Activated CD4-positive, alpha-beta T cell treated with anti-CD3 and anti-CD28 coated beads for 48 hours (primary cell): Measurements from ENCODE around the gene MRPL23.

ENCODE experiments used
- DNase-seq: peaks from one replicate; pipeline ENCODE4 v3.0.0-alpha.2; 2020

Gene MRPL23

GRCh38 chr11:1959786-1960185 lies 12.7 kb downstream of the MRPL23 start:
- DNase-seq, result no peak

- DNase-seq, result no peak
These were observed 16.7 kb downstream of the MRPL23 start for GRCh38 chr11:1963864-1964263.

- DNase-seq, result no peak
These were observed 17.2 kb downstream of the MRPL23 start for GRCh38 chr11:1964348-1964747.

- no peak for DNase-seq
These were observed 17.8 kb downstream of the MRPL23 start for GRCh38 chr11:1964955-1965354.

GRCh38 chr11:1966531-1966930 lies 19.4 kb downstream of the MRPL23 start:
- DNase-seq, result no peak

GRCh38 chr11:1967641-1968225 lies 20.6 kb downstream of the MRPL23 start:
- no peak for DNase-seq

- no peak for DNase-seq
These were observed 21.4 kb downstream of the MRPL23 start for GRCh38 chr11:1968454-1969002.

GRCh38 chr11:1969035-1969434 lies 21.9 kb downstream of the MRPL23 start:
- no peak for DNase-seq

GRCh38 chr11:1969776-1970175 lies 22.6 kb downstream of the MRPL23 start:
- no peak for DNase-seq

GRCh38 chr11:1970956-1971355 lies 23.8 kb downstream of the MRPL23 start:
- DNase-seq, result no peak

GRCh38 chr11:1975185-1975584 lies 28.1 kb downstream of the MRPL23 start:
- DNase-seq, result no peak

- no peak for DNase-seq
These were observed 31.8 kb downstream of the MRPL23 start for GRCh38 chr11:1978720-1979473.

- DNase-seq, result no peak
These were observed 32.5 kb downstream of the MRPL23 start for GRCh38 chr11:1979607-1980006.

GRCh38 chr11:1982873-1983600 lies 35.9 kb downstream of the MRPL23 start:
- DNase-seq, result no peak

- no peak for DNase-seq
These were observed 36.4 kb downstream of the MRPL23 start for GRCh38 chr11:1983601-1983961.

- DNase-seq, result no peak
These were observed 39.9 kb downstream of the MRPL23 start for GRCh38 chr11:1987024-1987423.

- DNase-seq, result no peak
These were observed 41.0 kb downstream of the MRPL23 start for GRCh38 chr11:1988174-1988573.

- no peak for DNase-seq
These were observed 41.7 kb downstream of the MRPL23 start for GRCh38 chr11:1988667-1989317.

- no peak for DNase-seq
These were observed 42.8 kb downstream of the MRPL23 start for GRCh38 chr11:1989953-1990352.

GRCh38 chr11:1990872-1991578 lies 43.9 kb downstream of the MRPL23 start:
- DNase-seq, result no peak

GRCh38 chr11:1992111-1992510 lies 45.0 kb downstream of the MRPL23 start:
- DNase-seq, result no peak

- no peak for DNase-seq
These were observed 47.0 kb downstream of the MRPL23 start for GRCh38 chr11:1994121-1994520.

- DNase-seq, result no peak
These were observed 50.6 kb downstream of the MRPL23 start, which contains the start of gene H19 for GRCh38 chr11:1997755-1998154. TSS of gene H19 (minus strand) at chr11:1997842.
